PFSK-1 (cell line): ENCODE data around the gene RUNX2.

Experiments used
- FOXP2 ChIP-seq: optimal IDR thresholded peaks from 2 replicates; pipeline ENCODE3; 2011; ENCODE audit warnings: borderline replicate concordance, control low read depth, inconsistent platforms; ENCODE audit not compliant: insufficient read depth; ENCODE audit errors: extremely low read length, extremely low read depth
- POLR2AphosphoS5 ChIP-seq: IDR thresholded peaks from 2 replicates; pipeline ENCODE4 v1.6.1; 2012; ENCODE audit warnings: low read depth, mild to moderate bottlenecking, control low read depth, low read length, moderate library complexity
- SIN3A ChIP-seq: IDR thresholded peaks from 2 replicates; pipeline ENCODE4 v1.6.1; 2012; ENCODE audit warnings: mild to moderate bottlenecking, low read length, moderate library complexity, borderline replicate concordance; ENCODE audit not compliant: insufficient read depth
- TAF1 ChIP-seq: IDR thresholded peaks from 2 replicates; pipeline ENCODE4 v1.6.1; 2012; ENCODE audit warnings: low read length, control low read depth, borderline replicate concordance; ENCODE audit not compliant: insufficient read depth
- TF ChIP-seq, protein P1 (sequence below), 2 experiments: IDR thresholded peaks; 2 replicates each; pipeline versions ENCODE4 v1.6.1 to v1.8.0; 2011 to 2012; ENCODE audit warnings: low read depth in 2 of 2, low read length in 2 of 2, control low read depth in 1 of 2, inconsistent platforms in 1 of 2, mild to moderate bottlenecking in 1 of 2, moderate library complexity in 1 of 2; ENCODE audit not compliant: insufficient read depth in 1 of 2

The RUNX2 gene

DNA sequence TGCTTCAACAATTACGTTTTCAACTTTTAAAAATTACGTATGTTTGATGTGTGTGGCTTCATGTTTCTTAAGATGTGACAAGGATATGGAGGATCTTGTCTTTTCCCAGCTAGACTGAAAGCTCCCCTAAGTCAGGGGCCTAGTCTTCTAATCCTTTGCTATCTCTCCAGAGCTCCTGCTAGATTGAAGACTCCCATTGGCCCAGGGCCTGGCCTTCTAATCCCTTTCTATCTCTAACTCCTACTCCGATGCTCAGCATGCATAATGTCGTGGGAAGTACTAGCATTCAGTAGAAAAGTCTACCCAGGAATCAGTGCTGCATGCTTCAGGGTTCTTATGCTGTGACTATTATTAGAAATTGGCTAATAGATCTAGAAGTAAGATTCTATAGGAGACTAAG, 194.4 kb downstream of the RUNX2 start:
- TF ChIP-seq SIN3A (no peak), TAF1 (no peak), FOXP2 (no peak), POLR2AphosphoS5 (no peak)
- TF ChIP-seq, protein P1, sequence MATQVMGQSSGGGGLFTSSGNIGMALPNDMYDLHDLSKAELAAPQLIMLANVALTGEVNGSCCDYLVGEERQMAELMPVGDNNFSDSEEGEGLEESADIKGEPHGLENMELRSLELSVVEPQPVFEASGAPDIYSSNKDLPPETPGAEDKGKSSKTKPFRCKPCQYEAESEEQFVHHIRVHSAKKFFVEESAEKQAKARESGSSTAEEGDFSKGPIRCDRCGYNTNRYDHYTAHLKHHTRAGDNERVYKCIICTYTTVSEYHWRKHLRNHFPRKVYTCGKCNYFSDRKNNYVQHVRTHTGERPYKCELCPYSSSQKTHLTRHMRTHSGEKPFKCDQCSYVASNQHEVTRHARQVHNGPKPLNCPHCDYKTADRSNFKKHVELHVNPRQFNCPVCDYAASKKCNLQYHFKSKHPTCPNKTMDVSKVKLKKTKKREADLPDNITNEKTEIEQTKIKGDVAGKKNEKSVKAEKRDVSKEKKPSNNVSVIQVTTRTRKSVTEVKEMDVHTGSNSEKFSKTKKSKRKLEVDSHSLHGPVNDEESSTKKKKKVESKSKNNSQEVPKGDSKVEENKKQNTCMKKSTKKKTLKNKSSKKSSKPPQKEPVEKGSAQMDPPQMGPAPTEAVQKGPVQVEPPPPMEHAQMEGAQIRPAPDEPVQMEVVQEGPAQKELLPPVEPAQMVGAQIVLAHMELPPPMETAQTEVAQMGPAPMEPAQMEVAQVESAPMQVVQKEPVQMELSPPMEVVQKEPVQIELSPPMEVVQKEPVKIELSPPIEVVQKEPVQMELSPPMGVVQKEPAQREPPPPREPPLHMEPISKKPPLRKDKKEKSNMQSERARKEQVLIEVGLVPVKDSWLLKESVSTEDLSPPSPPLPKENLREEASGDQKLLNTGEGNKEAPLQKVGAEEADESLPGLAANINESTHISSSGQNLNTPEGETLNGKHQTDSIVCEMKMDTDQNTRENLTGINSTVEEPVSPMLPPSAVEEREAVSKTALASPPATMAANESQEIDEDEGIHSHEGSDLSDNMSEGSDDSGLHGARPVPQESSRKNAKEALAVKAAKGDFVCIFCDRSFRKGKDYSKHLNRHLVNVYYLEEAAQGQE (IDR thresholded peaks at IDR 0.05; ENCODE audit: insufficient read depth in 1 of 2, low read depth in 2 of 2, low read length in 2 of 2): no peak

DNA sequence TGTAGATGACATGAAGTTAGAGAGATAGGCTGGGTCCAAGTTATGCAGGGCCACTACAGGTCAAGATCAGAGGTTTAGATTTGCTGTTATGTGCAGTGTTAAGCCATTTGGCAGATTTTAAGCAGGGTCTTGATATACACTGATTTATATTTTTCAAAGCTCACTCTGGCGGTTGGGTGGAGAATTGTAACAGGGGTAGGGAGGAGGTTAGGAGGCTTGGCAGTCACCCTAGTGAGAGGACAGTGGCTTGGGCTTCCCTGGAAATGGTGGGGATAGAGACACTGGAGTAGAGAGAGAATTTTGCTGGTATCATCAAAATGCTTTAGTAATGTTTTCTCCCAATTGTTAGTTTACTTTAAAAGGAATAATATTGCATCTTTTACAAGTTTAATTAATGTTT, 199.1 kb downstream of the RUNX2 start:
- TF ChIP-seq TAF1 (no peak), POLR2AphosphoS5 (no peak), FOXP2 (no peak), SIN3A (no peak)
- TF ChIP-seq, protein P1 (IDR thresholded peaks at IDR 0.05; ENCODE audit: insufficient read depth in 1 of 2, low read depth in 2 of 2, low read length in 2 of 2): no peak

DNA sequence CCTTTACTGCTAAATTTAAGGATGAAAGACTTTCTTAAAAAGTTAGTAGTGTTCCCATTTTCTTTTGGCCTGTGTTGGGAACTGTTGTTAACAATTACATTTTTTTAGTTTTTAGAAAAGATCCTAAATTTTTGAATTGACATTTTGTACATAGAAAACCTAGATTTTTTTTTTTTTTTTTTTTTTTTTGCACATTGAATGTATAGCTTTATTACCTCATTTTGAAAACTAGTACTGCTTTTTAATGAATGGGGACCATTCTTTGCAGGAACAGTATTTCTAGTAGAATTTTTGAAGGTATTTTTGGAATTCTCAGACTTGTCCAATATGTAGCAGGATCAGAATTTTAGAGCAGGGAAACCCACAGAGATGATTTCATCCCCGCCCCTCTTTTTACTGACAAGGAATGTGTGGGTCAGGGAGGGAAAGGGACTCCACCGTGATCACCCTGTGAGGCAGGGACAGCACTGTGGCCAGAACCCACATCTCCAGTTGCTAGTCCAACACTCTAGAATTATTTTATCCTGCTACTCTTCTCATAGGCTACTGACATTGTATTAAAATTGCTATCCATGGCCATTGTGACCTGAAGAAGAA, 204.0 kb downstream of the RUNX2 start:
- TF ChIP-seq POLR2AphosphoS5 (no peak), SIN3A (no peak)

DNA sequence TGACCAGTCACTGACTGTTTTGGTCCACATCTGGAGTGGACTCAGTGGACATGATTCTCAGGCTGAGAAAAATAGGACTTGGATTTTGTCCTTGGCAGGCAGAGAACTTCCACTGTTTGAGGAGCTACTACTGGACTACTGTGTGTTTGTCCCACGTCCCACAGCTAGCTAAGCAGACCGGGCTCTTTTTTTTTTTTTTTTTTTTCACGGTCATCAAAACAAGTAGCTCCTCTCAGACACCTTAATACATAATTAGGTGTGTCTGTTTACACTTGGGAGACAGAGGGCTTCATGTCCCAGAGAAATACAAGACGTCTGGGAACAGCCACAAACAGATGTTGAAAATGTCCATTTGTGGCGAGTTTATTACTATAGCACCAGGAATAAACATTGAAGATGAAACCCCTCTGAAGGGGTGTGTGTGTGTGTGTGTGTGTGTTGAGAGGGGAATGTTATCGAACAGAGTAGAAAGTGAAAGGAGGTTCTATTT, 204.6 kb downstream of the RUNX2 start:
- TF ChIP-seq, protein P1 (IDR thresholded peaks at IDR 0.05; ENCODE audit: insufficient read depth in 1 of 2, low read depth in 2 of 2, low read length in 2 of 2): no peak
- TF ChIP-seq TAF1 (no peak), POLR2AphosphoS5 (no peak), FOXP2 (no peak), SIN3A (no peak)

DNA sequence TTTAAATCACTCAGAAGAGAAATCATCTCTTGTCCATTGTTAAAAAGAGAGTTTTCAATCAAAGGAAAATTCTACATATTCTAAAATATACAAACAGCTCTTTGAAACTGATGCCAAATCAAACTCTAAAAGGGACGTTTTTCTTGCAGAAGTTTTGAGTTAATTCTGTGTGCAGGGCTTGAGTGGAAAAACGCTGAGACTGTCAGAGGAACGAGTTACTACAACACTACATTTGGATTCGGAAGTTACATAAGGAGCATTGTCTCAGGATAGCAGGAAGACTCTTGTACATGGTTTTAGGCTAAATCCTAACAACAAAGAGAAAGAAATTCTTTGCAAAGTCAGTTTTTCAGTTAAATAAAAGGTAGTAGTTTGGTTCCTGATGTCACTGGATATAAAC, 205.3 kb downstream of the RUNX2 start:
- TF ChIP-seq POLR2AphosphoS5 (no peak), SIN3A (no peak), TAF1 (no peak), FOXP2 (no peak)
- TF ChIP-seq, protein P1 (IDR thresholded peaks at IDR 0.05; ENCODE audit: insufficient read depth in 1 of 2, low read depth in 2 of 2, low read length in 2 of 2): no peak
